ENCODE results near the gene BAIAP2. TPM values are rescaled to one million over a fixed set of nuclear protein-coding genes. Genes with fewer than 3 reads are reported as not detected.

BAIAP2 gene
- total RNA-seq, 1 experiment from 2014 or later, result 57.7 TPM

- no peak overlapping the region for H3K27ac Mint-ChIP-seq (ENCODE audit: unreplicated experiment)
- no peak overlapping the region for H3K4me3 ChIP-seq (ENCODE audit: low read depth, low read length)
- H3K36me3 Mint-ChIP-seq (ENCODE audit: insufficient read depth, unreplicated experiment), result peaks cover under 1% of the 10 kb centered on the region
- intact Hi-C loops (cut with micrococcal nuclease; ENCODE audit: unreplicated experiment), result no loop called here
- no peaks in the 10 kb centered on the region for H3K4me1 ChIP-seq
- TF ChIP-seq, protein P1, sequence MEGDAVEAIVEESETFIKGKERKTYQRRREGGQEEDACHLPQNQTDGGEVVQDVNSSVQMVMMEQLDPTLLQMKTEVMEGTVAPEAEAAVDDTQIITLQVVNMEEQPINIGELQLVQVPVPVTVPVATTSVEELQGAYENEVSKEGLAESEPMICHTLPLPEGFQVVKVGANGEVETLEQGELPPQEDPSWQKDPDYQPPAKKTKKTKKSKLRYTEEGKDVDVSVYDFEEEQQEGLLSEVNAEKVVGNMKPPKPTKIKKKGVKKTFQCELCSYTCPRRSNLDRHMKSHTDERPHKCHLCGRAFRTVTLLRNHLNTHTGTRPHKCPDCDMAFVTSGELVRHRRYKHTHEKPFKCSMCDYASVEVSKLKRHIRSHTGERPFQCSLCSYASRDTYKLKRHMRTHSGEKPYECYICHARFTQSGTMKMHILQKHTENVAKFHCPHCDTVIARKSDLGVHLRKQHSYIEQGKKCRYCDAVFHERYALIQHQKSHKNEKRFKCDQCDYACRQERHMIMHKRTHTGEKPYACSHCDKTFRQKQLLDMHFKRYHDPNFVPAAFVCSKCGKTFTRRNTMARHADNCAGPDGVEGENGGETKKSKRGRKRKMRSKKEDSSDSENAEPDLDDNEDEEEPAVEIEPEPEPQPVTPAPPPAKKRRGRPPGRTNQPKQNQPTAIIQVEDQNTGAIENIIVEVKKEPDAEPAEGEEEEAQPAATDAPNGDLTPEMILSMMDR (IDR thresholded peaks at IDR 0.05; ENCODE audit: insufficient read depth in 1 of 2, low read depth in 1 of 2, low read length in 1 of 2, severe bottlenecking in 1 of 2, unreplicated experiment in 1 of 2), result no peak
- H3K9me3 ChIP-seq, result no peaks in the 10 kb centered on the region
- H3K27me3 ChIP-seq (replicated peaks; ENCODE audit: control insufficient read depth, insufficient read depth, low read length), result no peaks in the 10 kb centered on the region
- H3K9me3 Mint-ChIP-seq (ENCODE audit: unreplicated experiment), result peaks cover 10% of the 10 kb centered on the region
- BruUV-seq (replicated peaks), result no TSS peak
- H3K36me3 ChIP-seq (ENCODE audit: control insufficient read depth, insufficient read depth, low read length), result no peaks in the 10 kb centered on the region
- DNase-seq, result no peak
- H3K27me3 Mint-ChIP-seq (ENCODE audit: insufficient read depth, unreplicated experiment), result no peaks in the 10 kb centered on the region
- POLR2A ChIA-PET, result no interaction called here
- CTCF ChIA-PET, result interaction anchor here (0.9 to 1.0 kb wide), 2 partner anchors 10 to 175 kb away, joined by 3 read pairs; no protein-coding TSS in a partner anchor
- no peaks in the 10 kb centered on the region for H3K4me1 Mint-ChIP-seq (ENCODE audit: low read depth, unreplicated experiment)
- no peak overlapping the region for H3K4me3 Mint-ChIP-seq (ENCODE audit: unreplicated experiment)
Measured at GRCh38 chr17:81025065-81025740, 9.7 kb upstream of the BAIAP2 start.

GRCh38 chr17:81025741-81026129, 9.2 kb upstream of the BAIAP2 start:
- Histone ChIP-seq H3K27me3 (replicated peaks; ENCODE audit: control insufficient read depth, insufficient read depth, low read length) (no peaks in the 10 kb centered on the region), H3K9me3 (no peaks in the 10 kb centered on the region), H3K4me3 (ENCODE audit: low read depth, low read length) (no peak overlapping the region), H3K4me1 (no peaks in the 10 kb centered on the region), H3K36me3 (ENCODE audit: control insufficient read depth, insufficient read depth, low read length) (no peaks in the 10 kb centered on the region)
- peaks cover 6% of the 10 kb centered on the region for H3K36me3 Mint-ChIP-seq (ENCODE audit: insufficient read depth, unreplicated experiment)
- no peak for DNase-seq
- H3K9me3 Mint-ChIP-seq (ENCODE audit: unreplicated experiment), result peaks cover 10% of the 10 kb centered on the region
- no TSS peak for BruUV-seq (replicated peaks)
- TF ChIP-seq, protein P1 (IDR thresholded peaks at IDR 0.05; ENCODE audit: insufficient read depth in 1 of 2, low read depth in 1 of 2, low read length in 1 of 2, severe bottlenecking in 1 of 2, unreplicated experiment in 1 of 2), result no peak
- intact Hi-C loops (cut with micrococcal nuclease; ENCODE audit: unreplicated experiment), result no loop called here
- CTCF ChIA-PET, result interaction anchor here (0.9 to 1.0 kb wide), 2 partner anchors 10 to 175 kb away, joined by 3 read pairs; no protein-coding TSS in a partner anchor
- no peaks in the 10 kb centered on the region for H3K27me3 Mint-ChIP-seq (ENCODE audit: insufficient read depth, unreplicated experiment)
- no peaks in the 10 kb centered on the region for H3K4me1 Mint-ChIP-seq (ENCODE audit: low read depth, unreplicated experiment)
- H3K4me3 Mint-ChIP-seq (ENCODE audit: unreplicated experiment), result no peak overlapping the region
- POLR2A ChIA-PET, result no interaction called here
- no peak overlapping the region for H3K27ac Mint-ChIP-seq (ENCODE audit: unreplicated experiment)

DNA sequence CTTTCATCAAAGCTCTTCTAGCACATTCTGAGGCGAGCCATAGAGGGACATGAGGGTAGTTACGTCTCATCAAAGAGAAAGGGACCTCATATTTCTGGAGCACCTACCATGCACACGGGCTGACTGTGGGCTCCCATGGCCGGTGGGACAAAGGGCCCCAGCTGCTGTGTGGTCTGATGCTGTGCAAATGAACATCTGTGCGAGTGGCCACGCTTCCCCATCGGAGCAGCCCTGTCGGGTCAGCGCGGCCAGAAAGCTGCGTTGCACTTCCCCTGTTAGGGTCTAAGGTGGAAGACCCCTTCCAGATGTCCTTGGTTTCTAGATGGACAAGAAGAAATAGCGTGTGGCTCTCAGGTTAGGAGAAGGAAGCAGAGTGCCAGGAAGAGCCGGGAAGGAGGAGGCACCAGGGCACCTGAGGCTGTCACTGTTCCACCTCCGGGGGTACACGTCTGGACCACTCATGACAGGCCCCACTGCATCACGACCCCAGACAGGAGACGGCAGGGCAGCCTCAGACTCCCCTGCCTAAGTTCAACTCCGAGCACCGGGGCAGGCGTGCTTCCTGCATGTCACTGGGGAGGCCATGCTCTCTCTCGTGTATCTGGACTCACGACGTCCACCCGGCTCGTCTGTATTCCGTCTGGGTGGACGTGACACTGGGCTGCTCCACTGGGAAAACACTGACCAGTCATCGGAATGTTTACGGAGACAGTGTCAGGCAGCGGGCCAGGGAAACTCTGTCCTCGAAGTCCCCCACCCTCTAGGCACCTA, 8.5 kb upstream of the BAIAP2 start:
- peaks cover 11% of the 10 kb centered on the region for H3K36me3 Mint-ChIP-seq (ENCODE audit: insufficient read depth, unreplicated experiment)
- no peaks in the 10 kb centered on the region for H3K36me3 ChIP-seq (ENCODE audit: control insufficient read depth, insufficient read depth, low read length)
- no peaks in the 10 kb centered on the region for H3K4me1 ChIP-seq
- no peaks in the 10 kb centered on the region for H3K9me3 ChIP-seq
- H3K27ac Mint-ChIP-seq (ENCODE audit: unreplicated experiment), result no peak overlapping the region
- H3K4me1 Mint-ChIP-seq (ENCODE audit: low read depth, unreplicated experiment), result peaks cover 6% of the 10 kb centered on the region
- no peak overlapping the region for H3K4me3 ChIP-seq (ENCODE audit: low read depth, low read length)
- H3K4me3 Mint-ChIP-seq (ENCODE audit: unreplicated experiment), result no peak overlapping the region
- TF ChIP-seq, protein P1 (IDR thresholded peaks at IDR 0.05; ENCODE audit: insufficient read depth in 1 of 2, low read depth in 1 of 2, low read length in 1 of 2, severe bottlenecking in 1 of 2, unreplicated experiment in 1 of 2), result no peak
- no TSS peak for BruUV-seq (replicated peaks)
- H3K27me3 Mint-ChIP-seq (ENCODE audit: insufficient read depth, unreplicated experiment), result no peaks in the 10 kb centered on the region
- H3K27me3 ChIP-seq (replicated peaks; ENCODE audit: control insufficient read depth, insufficient read depth, low read length), result no peaks in the 10 kb centered on the region
- CTCF ChIA-PET, result interaction anchor here (0.9 kb wide), 1 partner anchor 9 kb away, joined by 3 read pairs; no protein-coding TSS in a partner anchor
- POLR2A ChIA-PET, result no interaction called here
- intact Hi-C loops (cut with micrococcal nuclease; ENCODE audit: unreplicated experiment), result no loop called here
- peaks cover 10% of the 10 kb centered on the region for H3K9me3 Mint-ChIP-seq (ENCODE audit: unreplicated experiment)
- no peak for DNase-seq

All from Caco-2 (cell line).